GM12872 (cell line): ENCODE results near the gene RHOXF1.
"Not testable (repeated sequence)": the region's sequence is repeated elsewhere in the genome, so short reads cannot be mapped to it uniquely, and the experiment has no call there.

ENCODE experiments used
- CTCF ChIP-seq: IDR thresholded peaks from 3 replicates; pipeline ENCODE4 v1.5.1; 2011; ENCODE audit warnings: low read depth, mild to moderate bottlenecking, low read length, moderate library complexity; ENCODE audit not compliant: insufficient read depth

RHOXF1 gene

DNA sequence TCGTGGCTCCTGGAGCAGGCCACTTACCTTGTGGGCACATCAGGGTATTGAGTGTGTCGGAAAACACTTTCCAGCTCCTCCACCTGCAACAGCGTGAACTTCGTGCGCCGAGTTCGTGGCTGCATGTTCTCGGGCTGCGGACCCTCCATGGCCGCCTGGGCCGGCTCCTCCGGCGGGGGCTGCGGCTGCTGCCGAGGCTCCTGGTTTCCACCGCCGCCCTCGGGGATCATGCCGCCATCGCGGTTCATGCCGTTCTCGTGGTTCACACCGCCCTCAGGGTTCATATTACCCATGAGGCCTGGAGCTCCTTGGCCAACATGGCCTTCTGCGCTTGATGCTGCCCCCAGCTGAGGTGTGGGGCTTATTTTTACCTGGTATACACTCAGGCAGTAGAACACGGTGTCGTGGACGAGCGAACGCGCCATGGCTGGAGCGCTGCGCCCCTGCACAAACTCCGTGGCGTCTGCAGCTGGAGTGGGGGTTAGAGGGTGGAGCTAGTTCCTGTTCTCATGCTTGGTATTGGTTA is at the start of gene RHOXF1:
Gene RHOXF1, minus strand, starts transcription at position 476 of the 526 bp plus-strand sequence. Its CDS starts 51 bp downstream, at position 425.
- TF ChIP-seq CTCF = no peak

- not testable (repeated sequence) for TF ChIP-seq CTCF
Measured at GRCh38 chrX:120158313-120158712, 42.6 kb upstream of the RHOXF1 start, which contains the start of gene RHOXF2. RHOXF2 (plus strand) TSS chrX:120158613; CDS start chrX:120158751, 138 bp downstream.

- TF ChIP-seq CTCF = no peak
Measured at GRCh38 chrX:120147537-120147936, 31.8 kb upstream of the RHOXF1 start.

DNA sequence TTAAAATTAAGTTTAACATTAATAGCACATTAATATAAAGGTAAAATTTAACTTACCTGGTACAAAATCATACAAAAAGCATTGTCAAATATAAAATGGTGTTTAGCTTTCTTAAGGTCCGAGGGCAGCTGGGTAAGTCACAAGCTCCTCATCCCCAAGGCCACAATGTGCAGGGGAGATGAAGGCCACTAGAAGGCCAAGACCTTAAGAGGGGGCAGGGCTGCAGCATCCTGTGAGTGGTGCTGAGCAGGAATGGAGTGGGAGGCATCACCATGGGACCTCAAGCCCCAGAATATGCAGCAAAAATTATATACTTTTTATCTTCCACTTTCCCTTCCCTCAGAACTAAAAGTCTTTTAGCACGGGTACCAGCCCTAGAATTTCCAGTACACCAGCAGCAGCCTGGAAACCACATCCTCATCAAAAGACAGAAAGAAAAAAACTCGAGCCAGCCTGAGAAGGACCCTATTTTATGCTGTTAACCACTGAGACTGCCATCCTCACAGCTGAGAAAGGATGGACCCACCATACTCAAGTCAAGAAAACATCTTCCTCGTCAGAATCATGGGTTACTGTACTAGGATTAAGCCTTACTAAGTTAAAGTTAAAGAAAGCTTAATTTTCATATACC is 29.7 kb upstream of the RHOXF1 start:
- no peak for TF ChIP-seq CTCF

GRCh38 chrX:120144178-120144844 is 28.6 kb upstream of the RHOXF1 start:
- TF ChIP-seq CTCF = no peak

- TF ChIP-seq CTCF = no peak
Measured at GRCh38 chrX:120140293-120140981, 24.7 kb upstream of the RHOXF1 start.

GRCh38 chrX:120137439-120137838 is 21.7 kb upstream of the RHOXF1 start:
- TF ChIP-seq CTCF = no peak
